RPMI7951 (cell line): Measurements from ENCODE around the gene EPHA5. TPM values are rescaled to one million over a fixed set of nuclear protein-coding genes. Genes with fewer than 3 reads are reported as not detected.
A peak's percentile ranks its signal among the peaks of the same experiment; 100 is the strongest.

Experiments
- DNase-seq: peaks from one replicate; pipeline ENCODE4 v3.0.0-alpha.2; 2012; ENCODE audit warnings: low read depth
- total RNA-seq: library from RNA; depleted of rRNA; stranded (reverse); fragments of >200 nt; shearing (Covaris generic); gene quantifications from 2 replicates; pipeline ENCODE4 v1.2.3, GENCODE V29; 2014

Gene EPHA5
- total RNA-seq, 1 experiment from 2014 or later, result 0.36 TPM

DNA sequence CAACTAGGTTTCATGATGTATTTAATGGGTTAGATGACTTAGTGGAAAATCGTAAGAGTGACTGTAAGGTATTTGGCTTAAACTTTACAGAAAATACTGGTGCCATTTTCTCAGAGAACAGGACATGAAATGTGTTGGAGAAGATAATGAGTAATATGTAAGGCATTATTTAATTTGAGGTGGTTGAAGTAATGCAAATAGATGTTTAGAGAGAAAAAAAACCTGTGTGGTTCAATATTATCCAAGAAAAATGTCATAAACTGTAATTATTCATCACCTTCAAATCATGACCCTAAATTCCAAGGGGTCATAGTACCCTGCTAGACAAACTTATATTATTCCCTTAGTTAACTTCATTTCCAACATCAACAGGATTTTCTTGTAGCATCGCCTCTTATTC is 171.7 kb downstream of the EPHA5 start:
- DNase-seq, result no peak

DNA sequence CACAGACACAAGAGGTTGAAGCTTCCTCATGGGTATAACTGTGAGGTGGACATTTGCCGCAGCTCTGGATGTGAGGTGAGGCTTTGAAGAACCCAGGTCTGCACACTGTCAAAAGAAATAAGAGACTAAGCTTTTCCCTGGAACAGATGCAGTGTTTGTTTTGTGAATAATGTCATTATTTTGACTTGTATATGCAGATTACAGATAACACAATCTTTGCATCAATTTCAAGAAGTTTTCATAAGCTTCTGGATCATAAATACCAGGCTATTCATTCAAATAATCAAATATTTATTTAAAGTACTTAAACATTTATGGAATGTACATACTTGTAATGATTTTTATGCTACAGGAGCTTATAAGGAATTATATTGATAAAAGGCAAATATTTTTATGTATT is 174.8 kb downstream of the EPHA5 start:
- no peak for DNase-seq

DNA sequence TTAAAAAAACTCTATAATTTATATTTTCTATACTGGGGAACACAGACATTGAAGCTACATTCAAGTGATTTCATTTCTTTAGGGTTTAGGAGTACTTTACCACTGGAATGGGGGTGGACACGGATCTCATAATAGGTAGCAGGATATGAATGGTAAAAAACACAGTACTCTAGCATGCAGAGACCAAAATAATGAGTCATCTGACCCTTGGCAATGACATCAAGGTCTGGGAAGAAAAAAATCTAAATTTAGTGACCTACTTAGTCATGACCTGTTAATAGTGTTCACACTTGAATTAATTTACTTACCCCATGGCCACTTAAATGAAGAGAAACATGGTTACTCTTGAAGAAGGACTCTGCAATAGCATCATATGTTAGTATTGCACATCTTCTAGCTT is 187.9 kb downstream of the EPHA5 start:
- DNase-seq, result peak; percentile 52

GRCh38 chr4:65472531-65472930 is 197.8 kb downstream of the EPHA5 start:
- DNase-seq, result no peak

- DNase-seq, result no peak
Observed at GRCh38 chr4:65467068-65467680, 203.1 kb downstream of the EPHA5 start.

DNA sequence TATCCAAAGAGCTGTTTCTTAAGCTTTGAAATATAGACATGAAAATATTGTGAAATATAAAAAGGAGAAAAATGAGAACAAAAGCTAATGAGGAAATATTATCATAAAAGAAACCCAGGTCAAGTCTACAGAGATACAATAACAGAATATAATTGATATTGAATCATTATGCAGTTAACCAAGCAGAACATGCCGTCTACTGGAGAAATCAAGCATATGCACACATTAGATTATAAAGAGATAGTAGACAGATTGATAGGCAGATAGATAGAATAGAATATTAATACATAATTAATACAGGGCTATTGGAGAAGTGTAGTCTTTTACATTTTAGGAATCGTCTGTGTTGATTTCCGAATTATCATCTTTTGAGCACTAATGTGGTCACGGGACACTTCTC is 208.5 kb downstream of the EPHA5 start:
- DNase-seq, result no peak

DNA sequence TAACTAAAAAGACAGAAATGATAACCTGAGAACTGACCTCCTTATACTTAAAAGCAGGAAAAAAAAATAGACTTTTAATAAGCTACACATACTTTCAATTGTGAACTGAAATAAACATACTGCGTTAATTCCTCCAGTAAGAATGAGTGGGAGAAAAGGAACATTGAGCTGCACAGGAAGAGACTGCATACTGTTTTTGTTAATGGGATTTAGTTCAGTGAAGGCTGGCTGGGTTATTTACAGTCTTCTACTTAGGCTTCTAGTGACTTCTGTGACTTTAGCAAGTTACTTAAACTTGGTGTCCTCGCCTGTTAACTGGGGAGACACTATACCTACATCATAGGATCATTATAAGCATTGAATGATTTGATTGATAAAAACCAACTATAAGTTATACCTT is 213.3 kb downstream of the EPHA5 start:
- DNase-seq, result no peak

GRCh38 chr4:65456579-65456978 is 213.7 kb downstream of the EPHA5 start:
- no peak for DNase-seq

DNA sequence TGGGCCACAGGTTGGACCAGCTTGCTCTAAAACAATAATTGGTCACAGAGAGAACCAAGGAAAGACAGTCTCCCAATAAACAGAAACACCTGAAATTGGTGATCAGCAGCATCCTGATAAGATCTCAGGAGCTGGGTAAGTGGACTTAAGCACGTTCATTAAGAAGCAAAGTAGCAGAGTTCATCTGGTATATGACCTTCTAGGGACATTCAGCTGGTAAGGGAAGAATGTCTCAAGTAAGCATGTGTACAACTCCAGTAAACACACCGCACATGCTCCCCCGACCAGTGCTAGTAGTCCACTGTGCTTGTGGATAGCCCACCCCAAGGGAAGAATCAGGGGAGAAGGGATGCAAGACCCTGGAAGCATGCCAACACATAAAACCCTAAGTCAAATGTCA is 216.9 kb downstream of the EPHA5 start:
- no peak for DNase-seq

- DNase-seq, result no peak
Observed at GRCh38 chr4:65450899-65451298, 219.4 kb downstream of the EPHA5 start.

DNA sequence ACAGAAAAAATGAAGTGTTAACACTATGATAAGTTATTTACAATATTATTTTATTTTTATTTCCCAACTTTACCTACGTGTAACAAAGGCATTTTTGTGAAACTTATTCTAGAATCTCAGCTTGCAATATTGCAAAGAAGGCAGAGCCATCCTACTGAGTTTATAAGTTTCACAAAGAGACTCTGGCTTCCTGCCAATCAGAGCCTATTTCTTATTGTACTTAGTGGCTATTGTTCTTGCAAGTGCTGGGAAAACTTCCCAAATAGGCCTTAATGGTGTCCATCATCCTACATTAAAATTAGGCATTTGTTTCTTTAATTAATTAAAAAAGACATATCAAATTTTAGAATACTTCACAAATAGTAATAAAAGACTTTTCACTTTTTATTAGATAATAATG is 233.2 kb downstream of the EPHA5 start:
- no peak for DNase-seq

DNA sequence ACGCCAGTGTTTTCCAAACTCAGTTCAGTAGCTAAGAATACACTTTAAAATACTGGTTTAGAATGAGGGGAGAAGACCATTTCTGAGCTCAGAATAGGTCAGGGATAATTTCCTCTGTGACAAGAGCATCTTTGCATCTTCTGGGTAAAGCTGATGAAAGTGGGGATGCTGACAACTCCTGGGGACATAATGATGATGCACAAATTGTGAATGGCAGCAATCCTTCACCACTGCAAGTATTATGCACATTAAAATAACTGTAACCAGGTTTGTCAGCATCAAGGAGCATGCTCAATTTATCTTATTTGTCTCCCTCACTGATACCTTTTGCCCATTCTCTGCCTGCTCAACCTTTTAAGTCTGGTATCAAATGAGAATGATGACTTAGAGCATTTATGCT is 248.2 kb downstream of the EPHA5 start:
- DNase-seq, result no peak

- no peak for DNase-seq
Observed at GRCh38 chr4:65420036-65420435, 250.3 kb downstream of the EPHA5 start.

GRCh38 chr4:65416891-65417290 is 253.4 kb downstream of the EPHA5 start:
- DNase-seq, result peak; percentile 11

GRCh38 chr4:65407483-65407882 is 262.8 kb downstream of the EPHA5 start:
- DNase-seq, result no peak

- no peak for DNase-seq
Observed at GRCh38 chr4:65401083-65401482, 269.2 kb downstream of the EPHA5 start.

DNA sequence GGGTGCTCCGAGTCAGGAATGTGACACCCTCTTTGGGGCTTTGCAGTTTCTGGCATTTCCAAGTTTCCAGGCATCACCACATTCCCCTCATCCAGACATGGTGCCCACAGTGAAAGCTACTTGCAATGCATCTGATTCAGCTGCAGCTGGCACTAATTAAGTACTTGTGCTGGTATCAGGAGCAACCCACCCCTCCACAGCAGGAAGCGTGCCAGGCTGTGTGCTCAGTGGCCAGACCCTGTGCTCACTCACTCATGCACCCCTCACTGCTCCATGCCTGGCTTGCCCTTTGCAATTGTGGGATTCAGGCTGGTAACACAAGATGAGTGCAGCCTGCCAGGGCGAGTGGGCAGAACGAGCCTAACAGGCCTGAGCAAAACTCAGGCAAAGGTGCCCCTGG is 271.2 kb downstream of the EPHA5 start:
- no peak for DNase-seq

DNA sequence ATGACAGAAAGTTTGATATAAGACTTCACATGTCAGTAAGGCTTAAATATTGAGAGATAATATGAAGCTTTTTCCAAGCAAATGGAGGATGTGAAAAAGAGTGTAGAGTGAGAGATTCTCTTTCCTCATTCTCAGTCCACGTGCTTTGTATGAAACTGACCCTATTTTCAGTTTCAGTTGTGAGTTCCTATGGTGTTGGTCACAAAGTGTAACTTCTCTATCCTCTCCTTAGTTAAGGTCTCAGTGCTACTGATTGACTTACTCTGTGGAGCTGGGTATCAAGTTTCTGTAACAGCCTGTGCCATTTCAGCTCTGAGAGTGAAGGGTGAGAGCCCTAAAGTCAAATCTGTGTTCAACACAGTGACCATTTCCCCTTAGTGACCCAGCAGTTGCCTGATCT is 277.2 kb downstream of the EPHA5 start:
- DNase-seq, result no peak

GRCh38 chr4:65392488-65392887 is 277.8 kb downstream of the EPHA5 start:
- DNase-seq, result no peak

DNA sequence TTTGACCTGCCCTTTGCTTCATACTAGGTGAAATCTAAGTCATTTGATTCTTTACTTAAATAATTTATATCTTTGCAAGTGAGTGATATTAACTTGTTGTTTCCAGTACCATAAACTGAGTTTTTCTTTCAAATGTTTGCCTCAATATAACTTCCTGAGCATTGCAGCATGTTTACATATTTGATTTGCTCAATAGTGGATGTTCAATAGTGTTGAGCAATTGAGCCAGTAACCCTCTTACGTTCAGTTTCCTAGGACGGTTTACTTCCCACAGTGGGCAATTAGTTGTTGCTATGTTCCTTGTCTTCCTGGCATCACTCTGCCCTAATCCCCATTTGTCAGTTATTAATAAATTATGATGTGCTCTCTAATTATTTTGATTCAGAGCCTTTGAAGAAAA is 278.5 kb downstream of the EPHA5 start:
- no peak for DNase-seq

DNA sequence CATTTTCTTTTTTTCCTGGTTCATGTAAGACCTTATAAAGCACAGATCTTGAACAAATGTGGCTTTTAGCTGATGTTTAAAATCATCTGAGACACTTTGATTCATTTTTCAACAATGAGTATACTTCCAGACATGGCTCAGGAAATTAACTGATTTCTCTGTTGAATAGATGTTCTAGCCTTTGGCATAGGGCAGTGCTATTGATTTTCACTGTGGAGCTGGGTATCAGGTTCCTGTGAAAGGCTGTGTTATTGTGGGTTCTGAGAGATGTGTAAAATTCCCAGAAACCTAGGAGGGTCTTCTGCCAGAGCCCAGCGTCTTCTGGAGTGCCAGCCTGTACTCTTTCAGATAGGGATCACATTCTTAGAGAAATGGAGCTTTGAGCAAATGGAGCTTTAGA is 278.9 kb downstream of the EPHA5 start:
- DNase-seq, result no peak

GRCh38 chr4:65386927-65387326 is 283.4 kb downstream of the EPHA5 start:
- DNase-seq, result no peak

GRCh38 chr4:65383589-65384305 is 286.5 kb downstream of the EPHA5 start:
- peak; percentile 1 for DNase-seq

DNA sequence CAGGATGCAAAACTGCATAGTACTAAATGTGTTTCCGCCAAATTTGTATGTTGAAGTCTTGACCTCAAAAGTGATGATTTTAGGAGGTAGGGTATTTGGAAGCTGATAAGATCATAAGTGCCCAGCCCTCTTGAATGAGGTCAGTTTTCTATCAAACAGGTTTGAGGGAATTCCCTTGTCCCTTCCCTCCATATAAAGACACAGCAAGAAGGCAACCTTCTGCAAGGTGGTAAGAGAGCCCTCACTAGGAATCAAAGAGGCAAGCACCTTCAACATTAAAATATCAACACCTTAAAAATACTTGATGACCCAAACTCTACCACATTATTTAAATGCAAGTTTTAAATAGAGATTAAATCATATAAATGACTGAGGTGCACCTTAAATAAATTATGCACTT is 288.6 kb downstream of the EPHA5 start:
- DNase-seq, result no peak
